Stomach (tissue), 9 donors: Measurements from ENCODE around the gene ZNF652. TPM values are rescaled to one million over a fixed set of nuclear protein-coding genes. Genes with fewer than 3 reads are reported as not detected.

Source experiments
- DNase-seq, 2 donors: peaks; one replicate each; pipeline versions ENCODE4 v3.0.0 to v3.0.0-alpha.2; 2013 to 2019
- H3K27ac ChIP-seq, 5 donors: fragments of 200-600 bp in 4 of 5; sonication (generic) in 4 of 5; one replicate each; pipeline ENCODE4 v1.5.1; 2013 to 2019; ENCODE audit warnings: mild to moderate bottlenecking in 1 of 5, moderate library complexity in 1 of 5
- H3K27me3 ChIP-seq, 3 donors: fragments of 200-600 bp; sonication (generic); one replicate each; pipeline ENCODE4 v1.5.1; 2017 to 2019; ENCODE audit warnings: mixed run types in 1 of 3
- H3K36me3 ChIP-seq, 4 donors: fragments of 200-600 bp; sonication (generic); 1 replicate in 3 of 4; 2 replicates in 1 of 4; pipeline ENCODE4 v1.5.1; 2016 to 2019
- H3K4me1 ChIP-seq, 4 donors: fragments of 200-600 bp; sonication (generic); one replicate each; pipeline ENCODE4 v1.5.1; 2016 to 2019
- H3K4me3 ChIP-seq, 4 donors: fragments of 200-600 bp; sonication (generic) in 3 of 4; one replicate each; pipeline ENCODE4 v1.5.1; 2016 to 2019; ENCODE audit warnings: mild to moderate bottlenecking in 1 of 4
- H3K9me3 ChIP-seq, 4 donors: fragments of 200-600 bp; sonication (generic); one replicate each; pipeline ENCODE4 v1.5.1; 2016 to 2019
- CTCF ChIP-seq, 7 experiments: fragments of 450-650 bp in 4 of 7; fragments of 200-600 bp in 3 of 7; sonication (generic) in 3 of 7; IDR thresholded peaks; one replicate each; pipeline ENCODE4 v1.5.1; 2016 to 2019; ENCODE audit warnings: antibody characterized with exemption in 7 of 7, control low read depth in 2 of 7, mild to moderate bottlenecking in 1 of 7
- EP300 ChIP-seq: sonication (generic); formaldehyde crosslinking; IDR thresholded peaks from one replicate; pipeline ENCODE4 v1.6.1; 2017; ENCODE audit warnings: antibody characterized with exemption
- POLR2A ChIP-seq, 4 donors: fragments of 450-650 bp; IDR thresholded peaks; one replicate each; pipeline ENCODE4 v1.6.1; 2016; ENCODE audit warnings: antibody characterized with exemption in 4 of 4, control low read depth in 2 of 4, mild to moderate bottlenecking in 1 of 4, moderate library complexity in 1 of 4
- POLR2AphosphoS5 ChIP-seq, 3 donors: sonication (generic); formaldehyde crosslinking; IDR thresholded peaks; one replicate each; pipeline ENCODE4 v1.6.1; 2016; ENCODE audit warnings: antibody characterized with exemption in 3 of 3
- WGBS, 5 donors: extraction: QIAGEN DNeasy Blood & Tissue Kit in 3 of 5; methylation state at CpG; one replicate each; pipeline versions ENCODE4 v1.1.5 to v1.1.7; 2013 to 2018; 5-methylcytosine and 5-hydroxymethylcytosine counted together
- intact Hi-C: fragments of 100-400 bp; cut with DNase I; formaldehyde crosslinking; loops from one replicate; pipeline ENCODE4 v1.15.1; 2023; ENCODE audit warnings: low total_unique reads
- polyA plus RNA-seq, 3 donors: library from polyadenylated mRNA; stranded (reverse); fragments of 200-250 nt; gene quantifications; one replicate each; pipeline ENCODE4 v1.2.3, GENCODE V29; 2013
- total RNA-seq, 5 donors: library from RNA; depleted of rRNA; stranded (reverse); fragments of >200 nt; gene quantifications; one replicate each; pipeline versions ENCODE4 v1.1.0 to v1.2.3, GENCODE V29; 2014 to 2016
- donor health status: healthy with polysubstance abuse.
- donor health status: Bipolar disorder and iron deficiency.
- donor health status: healthy.

Gene ZNF652
- total and polyA plus RNA-seq, 8 donors = 16.4 to 89.3 (median 32.6) TPM

GRCh38 chr17:49372425-49372824, 10.4 kb upstream of the ZNF652 start:
- DNase-seq = no peak
- 78 to 87% (median 80%) methylated on average over 7 of the region's 7 CpGs for WGBS, 5 donors
- TF ChIP-seq POLR2AphosphoS5 (IDR thresholded peaks at IDR 0.05) = no peak
- TF ChIP-seq CTCF (IDR thresholded peaks at IDR 0.05) = no peak
- TF ChIP-seq EP300 = no peak
- no peak for TF ChIP-seq POLR2A (IDR thresholded peaks at IDR 0.05)
- Histone ChIP-seq H3K27ac (no peak overlapping the region), H3K27me3 (no peaks in the 10 kb centered on the region), H3K4me1 (no peaks in the 10 kb centered on the region), H3K36me3 (no peaks in the 10 kb centered on the region), H3K9me3 (no peaks in the 10 kb centered on the region), H3K4me3 (no peak overlapping the region)
- intact Hi-C loops = no loop called here

GRCh38 chr17:49370971-49371834, 9.2 kb upstream of the ZNF652 start:
- Histone ChIP-seq H3K36me3 (peaks cover 0 to 3% (median 0%) of the 10 kb centered on the region in 4 donors), H3K9me3 (no peaks in the 10 kb centered on the region), H3K4me1 (no peaks in the 10 kb centered on the region), H3K4me3 (no peak overlapping the region), H3K27me3 (no peaks in the 10 kb centered on the region), H3K27ac (no peak overlapping the region)
- WGBS, 5 donors = 43 to 47% (median 45%) methylated on average over 12 to 13 of the region's 13 CpGs
- intact Hi-C loops = no loop called here
- no peak for DNase-seq
- TF ChIP-seq EP300 = no peak
- no peak for TF ChIP-seq POLR2A (IDR thresholded peaks at IDR 0.05)
- no peak for TF ChIP-seq POLR2AphosphoS5 (IDR thresholded peaks at IDR 0.05)
- no peak for TF ChIP-seq CTCF (IDR thresholded peaks at IDR 0.05)

GRCh38 chr17:49369760-49370159, 7.7 kb upstream of the ZNF652 start:
- Histone ChIP-seq H3K27me3 (no peaks in the 10 kb centered on the region), H3K4me1 (no peaks in the 10 kb centered on the region), H3K4me3 (no peak overlapping the region), H3K9me3 (no peaks in the 10 kb centered on the region), H3K36me3 (peaks cover 0 to 3% (median 0%) of the 10 kb centered on the region in 4 donors), H3K27ac (no peak overlapping the region)
- no peak for TF ChIP-seq EP300
- no peak for TF ChIP-seq POLR2A (IDR thresholded peaks at IDR 0.05)
- no peak for TF ChIP-seq CTCF (IDR thresholded peaks at IDR 0.05)
- TF ChIP-seq POLR2AphosphoS5 (IDR thresholded peaks at IDR 0.05) = no peak
- WGBS, 5 donors = 56 to 76% (median 62%) methylated on average over 1 of the region's 1 CpG
- no peak for DNase-seq
- intact Hi-C loops = no loop called here

- H3K9me3 ChIP-seq = no peaks in the 10 kb centered on the region
- TF ChIP-seq EP300 (no peak), CTCF (IDR thresholded peaks at IDR 0.05) (no peak), POLR2A (IDR thresholded peaks at IDR 0.05) (no peak), POLR2AphosphoS5 (IDR thresholded peaks at IDR 0.05) (no peak)
- no peaks in the 10 kb centered on the region for H3K27me3 ChIP-seq
- WGBS, 5 donors = 65 to 100% (median 81%) methylated on average over 1 of the region's 1 CpG
- H3K4me1 ChIP-seq = no peaks in the 10 kb centered on the region
- no peak overlapping the region for H3K27ac ChIP-seq
- intact Hi-C loops = no loop called here
- H3K4me3 ChIP-seq = no peak overlapping the region
- DNase-seq = no peak
- peaks cover 0 to 3% (median 0%) of the 10 kb centered on the region in 4 donors for H3K36me3 ChIP-seq
Measured at GRCh38 chr17:49369089-49369488, 7.0 kb upstream of the ZNF652 start.
